GM18502 (cell line): ENCODE data around the gene CRHR2.

Experiments used
- ATAC-seq: cut with Tn5 transposase; IDR thresholded peaks from one replicate; pipeline ENCODE4 v1.9.1; 2021; ENCODE audit warnings: mild to moderate bottlenecking; ENCODE audit not compliant: unreplicated experiment, poor library complexity

CRHR2 gene

DNA sequence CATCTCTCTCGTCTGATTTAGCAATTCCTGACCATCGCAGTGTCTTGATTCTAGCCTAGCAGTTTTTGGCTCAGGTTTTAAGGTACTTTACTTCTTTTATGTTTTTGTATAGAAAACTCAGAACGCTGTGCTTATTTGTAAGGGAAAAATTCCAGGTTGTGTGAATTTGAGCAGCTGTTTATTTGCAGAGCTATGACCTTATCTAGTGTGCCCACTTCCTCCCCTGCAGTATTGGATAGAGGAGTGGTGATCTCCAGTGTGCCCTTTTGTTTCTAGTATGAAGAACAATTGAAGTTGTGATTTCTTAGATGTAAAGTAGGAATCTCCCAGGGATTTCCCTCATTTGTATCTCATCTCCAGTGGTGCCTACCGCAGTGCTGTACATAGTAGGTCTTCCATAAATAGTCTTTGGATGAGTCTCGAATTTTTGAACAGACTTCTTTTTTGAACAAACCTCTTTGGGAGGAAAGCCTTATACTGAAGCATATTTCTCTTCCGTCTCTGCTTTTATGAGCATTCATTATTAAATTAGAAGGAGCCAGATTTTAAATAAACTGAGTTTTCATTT, 47.5 kb downstream of the CRHR2 start:
- no peak for ATAC-seq

DNA sequence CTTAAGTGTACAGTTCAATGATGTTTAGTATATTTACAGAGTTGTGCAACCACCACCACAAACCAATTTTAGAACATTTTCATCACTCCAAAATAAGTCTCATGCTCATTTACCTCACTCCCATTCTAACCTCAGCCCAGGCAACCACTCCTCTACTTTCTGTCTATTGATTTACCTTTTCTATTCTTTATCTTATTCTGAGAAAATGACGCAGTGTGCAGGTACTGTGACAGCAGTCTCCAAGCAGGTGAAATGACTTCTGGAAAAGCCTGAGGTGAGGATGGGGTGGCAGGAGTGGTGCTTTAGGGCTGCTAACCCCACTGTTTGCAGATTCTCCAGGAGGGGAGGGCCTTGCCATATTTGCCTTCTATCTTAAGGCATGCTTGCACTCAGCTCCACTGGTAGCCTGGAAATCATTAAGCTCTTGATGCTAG, 48.0 kb downstream of the CRHR2 start:
- no peak for ATAC-seq

DNA sequence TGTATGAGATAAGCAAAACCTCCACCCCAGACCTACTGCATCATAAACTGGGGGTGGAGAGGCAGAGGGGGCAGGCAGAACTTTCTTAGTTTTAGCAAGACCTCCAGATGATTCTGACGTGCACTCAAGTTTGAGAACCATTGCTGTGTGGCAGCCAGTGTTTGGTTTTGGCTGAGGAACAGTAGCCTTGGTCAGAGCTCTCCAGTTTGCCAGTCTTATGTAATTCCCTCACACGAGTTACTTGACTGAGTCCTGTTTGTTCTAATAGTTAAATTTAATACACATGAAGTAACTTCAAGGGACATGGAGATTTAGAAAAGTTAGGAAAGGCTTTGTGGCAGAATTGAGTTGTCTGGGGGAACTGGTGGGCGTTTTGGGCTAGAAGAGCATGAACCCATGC, 49.0 kb downstream of the CRHR2 start:
- no peak for ATAC-seq

GRCh38 chr7:30630986-30631385, 51.3 kb downstream of the CRHR2 start:
- peak; percentile 61 for ATAC-seq

DNA sequence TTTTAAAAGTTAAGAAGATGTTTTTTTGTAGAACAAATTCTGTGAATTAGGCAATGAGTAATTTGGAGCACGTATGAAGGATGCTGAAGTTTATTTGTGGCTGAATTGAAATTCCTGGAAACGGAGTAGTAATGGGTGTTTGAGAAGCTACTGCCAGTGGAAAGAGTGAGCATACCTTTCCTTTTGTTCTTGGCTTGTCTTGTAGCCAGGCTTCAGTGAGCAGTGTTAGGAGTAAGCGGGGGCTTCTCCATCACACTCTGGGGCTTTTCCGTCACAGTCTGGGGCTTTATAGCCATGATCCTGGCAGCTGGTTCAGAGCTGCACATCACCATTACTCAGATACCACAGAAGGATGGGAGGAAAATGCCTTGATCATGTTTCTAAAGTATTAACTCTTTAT, 55.2 kb downstream of the CRHR2 start:
- ATAC-seq, result no peak

- ATAC-seq, result no peak
Observed at GRCh38 chr7:30625283-30625682, 57.0 kb downstream of the CRHR2 start.

DNA sequence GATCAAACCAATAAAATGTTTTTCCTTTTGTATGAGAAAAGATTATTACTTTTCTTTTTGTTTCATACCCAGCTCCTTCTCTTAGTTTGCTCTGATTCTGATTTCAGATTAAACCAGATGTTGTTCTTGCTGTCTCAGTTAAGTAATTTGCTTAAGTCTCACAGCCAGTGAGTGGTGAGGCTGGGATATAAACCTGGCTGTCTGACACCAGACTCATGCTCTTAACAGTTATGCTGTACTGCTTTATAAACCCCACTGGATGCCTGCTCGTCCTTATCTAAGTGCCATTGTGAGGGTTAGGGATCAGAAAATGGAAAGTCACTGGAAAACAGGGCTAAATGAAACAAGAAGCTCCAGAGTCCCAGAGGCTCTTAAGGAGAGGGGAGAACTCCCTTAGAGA, 63.3 kb downstream of the CRHR2 start:
- no peak for ATAC-seq

DNA sequence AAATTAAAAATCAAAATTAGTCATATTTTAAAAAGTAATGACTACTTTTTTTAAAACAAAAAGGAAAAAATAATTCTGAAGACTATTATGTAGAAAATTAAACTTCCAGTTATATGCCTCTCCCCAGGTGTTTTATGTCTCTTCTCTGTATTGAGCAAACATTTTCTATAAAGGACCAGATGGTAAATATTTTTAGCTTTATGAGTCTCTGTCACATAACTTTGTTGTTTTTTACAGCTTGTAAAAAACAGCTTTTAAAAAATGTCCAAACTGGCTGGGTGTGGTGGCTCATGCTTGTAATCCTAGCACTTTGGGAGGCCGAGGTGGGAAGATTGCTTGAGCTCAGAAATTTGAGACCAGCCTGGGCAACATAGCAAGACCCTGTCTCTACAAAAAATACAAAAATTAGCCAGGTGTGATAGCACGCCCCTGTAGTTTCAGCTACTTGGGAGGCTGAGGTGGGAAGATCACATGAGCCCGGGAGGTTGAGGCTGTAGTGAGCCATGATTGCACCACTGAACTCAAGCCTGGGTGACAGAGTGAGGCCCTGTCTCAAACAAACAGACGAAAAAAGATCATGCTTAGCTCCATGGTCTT, 64.1 kb downstream of the CRHR2 start:
- no peak for ATAC-seq

DNA sequence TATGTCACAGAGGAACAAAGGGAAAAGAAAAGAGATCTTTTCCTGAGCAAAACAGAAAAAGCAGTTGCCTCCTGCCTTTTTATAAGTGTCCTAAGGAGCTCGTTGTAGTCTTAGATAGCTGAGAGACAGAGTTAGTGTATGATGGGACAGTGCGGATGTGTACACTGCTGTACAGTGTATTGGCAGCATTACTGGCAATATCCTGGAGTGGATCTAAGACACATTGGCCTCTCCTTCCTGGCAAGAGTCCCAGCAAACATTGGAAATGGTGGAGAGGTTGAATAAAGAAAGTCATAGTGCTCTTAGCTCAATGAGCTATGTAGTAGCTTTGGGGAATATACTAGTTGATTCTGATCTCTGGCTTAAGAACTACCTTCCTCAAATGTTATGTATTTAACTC, 64.9 kb downstream of the CRHR2 start:
- no peak for ATAC-seq

DNA sequence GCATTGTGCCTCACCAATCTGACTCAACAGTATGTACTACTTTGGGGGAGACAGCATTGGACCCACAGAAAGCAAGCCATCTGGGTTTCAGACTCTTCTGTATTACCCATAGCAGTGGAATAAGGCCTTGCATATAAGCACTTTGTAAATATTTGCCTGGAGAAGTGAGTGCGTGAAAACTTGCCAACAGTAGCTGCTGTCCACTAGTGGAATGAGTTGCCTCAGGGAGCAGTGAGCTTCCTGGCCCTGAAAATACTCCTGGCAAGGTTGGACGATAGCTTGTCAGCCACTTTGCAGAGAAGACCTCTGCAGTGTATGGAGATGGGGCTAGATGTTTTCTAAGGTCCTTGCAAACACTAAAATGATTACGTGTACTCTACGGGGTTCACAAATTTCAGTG, 65.9 kb downstream of the CRHR2 start:
- ATAC-seq, result no peak

DNA sequence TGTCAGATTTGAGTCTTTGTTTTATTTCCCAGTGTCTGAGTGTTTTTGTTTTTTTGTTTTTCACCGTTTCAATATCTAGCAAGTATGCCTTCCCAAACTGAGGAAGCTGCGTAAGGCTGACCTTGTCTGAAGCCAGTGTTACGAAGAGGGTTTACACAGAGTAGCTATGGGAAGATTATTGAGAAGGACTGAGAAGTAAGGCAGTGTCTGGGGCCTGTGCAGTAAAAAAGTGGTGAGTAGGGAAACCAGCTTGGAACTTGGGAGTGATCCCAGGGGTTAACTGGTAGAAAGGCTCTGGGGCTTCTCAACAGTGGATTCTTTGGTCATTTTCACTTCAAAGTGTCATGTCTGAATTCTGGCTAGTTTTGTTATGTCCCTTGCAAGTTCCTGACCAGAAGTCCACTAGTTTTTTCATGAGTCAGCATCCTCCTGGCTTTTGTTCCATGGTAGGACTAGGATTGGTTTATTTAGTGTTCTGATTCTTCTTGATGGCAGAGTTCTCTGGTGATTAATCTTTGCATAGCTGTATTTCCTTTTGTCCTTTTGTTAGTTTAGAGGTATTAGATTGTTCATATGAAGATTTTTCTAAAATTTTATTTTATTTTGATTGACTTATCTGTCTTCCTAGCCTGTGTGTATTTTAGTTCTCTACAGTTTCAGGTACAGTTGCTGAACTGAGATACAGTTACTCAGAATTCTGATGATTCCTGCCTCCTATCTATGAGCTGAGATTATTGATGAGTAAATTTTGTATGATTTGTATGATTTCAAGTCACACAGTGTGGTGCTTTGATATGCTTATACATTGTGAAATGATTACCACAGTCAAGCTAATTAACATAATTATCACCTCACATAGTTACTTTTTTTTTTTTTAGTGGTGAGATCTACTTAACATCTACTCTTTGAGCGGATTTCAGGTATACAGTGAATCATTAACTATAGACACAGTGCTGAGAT, 68.6 kb downstream of the CRHR2 start:
- ATAC-seq, result no peak

DNA sequence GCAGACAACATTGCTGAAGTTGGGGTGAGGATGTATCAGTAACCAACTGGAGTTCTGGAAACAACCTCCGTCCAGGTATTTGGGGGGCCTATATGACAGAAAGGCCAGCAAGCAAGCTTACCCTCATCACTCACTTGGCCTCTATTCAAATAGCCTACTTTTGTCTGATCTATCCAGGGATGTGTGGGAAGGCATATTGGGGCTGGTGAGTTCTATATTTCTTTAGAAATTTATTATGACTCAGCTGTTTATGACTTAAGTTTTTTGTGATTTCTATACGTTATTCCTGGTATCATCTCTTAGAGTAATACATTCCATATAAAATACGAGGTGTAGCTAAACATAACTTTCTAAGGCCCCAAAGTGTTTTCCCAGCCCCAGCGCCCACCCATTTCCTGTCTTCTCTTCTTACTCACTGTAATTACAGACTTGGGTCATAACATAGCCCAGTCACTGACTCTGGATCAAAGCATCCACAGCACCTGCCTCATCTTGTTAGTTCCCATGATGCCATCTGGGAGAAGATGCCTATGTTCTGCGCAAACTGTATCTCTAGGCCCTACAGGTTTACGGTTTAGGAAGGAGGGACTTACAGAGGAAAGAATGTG, 69.5 kb downstream of the CRHR2 start:
- no peak for ATAC-seq

DNA sequence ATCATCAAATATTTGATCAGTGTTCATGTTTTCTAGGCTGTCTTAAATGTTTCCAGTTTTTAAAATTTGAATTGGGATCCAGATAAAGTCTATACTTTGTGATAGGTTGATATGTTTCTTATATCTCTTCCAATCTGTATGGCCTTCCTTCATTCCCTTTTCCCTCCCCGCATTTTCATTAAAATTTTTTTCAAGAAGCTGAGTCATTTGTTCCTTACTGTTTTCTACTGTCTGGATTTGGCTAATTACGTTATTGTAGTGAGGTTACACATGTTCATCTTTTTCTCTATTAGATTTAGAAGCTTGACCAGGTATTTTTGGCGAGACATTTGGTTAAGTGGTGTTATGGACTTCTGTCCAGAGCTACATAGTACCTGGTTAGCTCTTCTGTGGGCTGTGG, 76.4 kb downstream of the CRHR2 start:
- no peak for ATAC-seq

GRCh38 chr7:30604901-30605300, 77.4 kb downstream of the CRHR2 start:
- ATAC-seq, result no peak
